Subcutaneous abdominal adipose tissue (tissue), 5 donors: Measurements from ENCODE around the gene SCFD2.
"Not testable (repeated sequence)": the region's sequence is repeated elsewhere in the genome, so short reads cannot be mapped to it uniquely, and the experiment has no call there.

Experiments used
- H3K27ac ChIP-seq: one replicate; pipeline ENCODE4 v1.7.0; 2013; ENCODE audit warnings: low read depth, mild to moderate bottlenecking, inconsistent platforms, low read length, moderate library complexity
- H3K27me3 ChIP-seq, 5 donors: one replicate each; pipeline ENCODE4 v1.7.0; 2013; ENCODE audit warnings: low read length in 5 of 5, inconsistent platforms in 1 of 5; ENCODE audit not compliant: control insufficient read depth in 5 of 5, insufficient read depth in 4 of 5
- H3K36me3 ChIP-seq, 5 donors: one replicate each; pipeline ENCODE4 v1.7.0; 2013; ENCODE audit warnings: low read length in 5 of 5; ENCODE audit not compliant: control insufficient read depth in 5 of 5, insufficient read depth in 5 of 5
- H3K4me1 ChIP-seq, 5 donors: one replicate each; pipeline ENCODE4 v1.7.0; 2013; ENCODE audit warnings: low read length in 5 of 5, mild to moderate bottlenecking in 3 of 5, moderate library complexity in 1 of 5; ENCODE audit not compliant: control insufficient read depth in 5 of 5, insufficient read depth in 5 of 5
- H3K4me3 ChIP-seq, 5 donors: one replicate each; pipeline ENCODE4 v1.7.0; 2013; ENCODE audit warnings: low read length in 5 of 5, low read depth in 1 of 5
- H3K9ac ChIP-seq, 5 donors: one replicate each; pipeline ENCODE4 v1.7.0; 2013; ENCODE audit warnings: low read length in 5 of 5, mild to moderate bottlenecking in 4 of 5, moderate library complexity in 3 of 5
- H3K9me3 ChIP-seq, 5 donors: one replicate each; pipeline ENCODE4 v1.7.0; 2013; ENCODE audit warnings: low read length in 5 of 5; ENCODE audit not compliant: control insufficient read depth in 5 of 5
- donor health status: healthy.
- donor health status: healthy.
- donor health status: healthy.
- donor health status: healthy.
- donor health status: healthy.

The SCFD2 gene

GRCh38 chr4:53032908-53033307 is 333.0 kb downstream of the SCFD2 start:
- not testable (repeated sequence) for H3K27ac ChIP-seq, H3K4me3 ChIP-seq, H3K27me3 ChIP-seq, H3K36me3 ChIP-seq, H3K4me1 ChIP-seq, H3K9me3 ChIP-seq, H3K9ac ChIP-seq

- no peak overlapping the region for H3K9ac ChIP-seq
- H3K4me3 ChIP-seq, result no peak overlapping the region
- H3K27ac ChIP-seq, result no peak overlapping the region
- no peaks in the 10 kb centered on the region for H3K27me3 ChIP-seq
- H3K4me1 ChIP-seq, result peaks cover 0 to 17% (median 7%) of the 10 kb centered on the region in 5 donors
- H3K9me3 ChIP-seq, result no peaks in the 10 kb centered on the region
- H3K36me3 ChIP-seq, result no peaks in the 10 kb centered on the region
Observed at GRCh38 chr4:53026233-53026632, 339.6 kb downstream of the SCFD2 start.

- no peaks in the 10 kb centered on the region for H3K9me3 ChIP-seq
- no peak overlapping the region for H3K9ac ChIP-seq
- peaks cover 0 to 30% (median 20%) of the 10 kb centered on the region in 5 donors for H3K4me1 ChIP-seq
- H3K27me3 ChIP-seq, result no peaks in the 10 kb centered on the region
- no peak overlapping the region for H3K27ac ChIP-seq
- H3K36me3 ChIP-seq, result no peaks in the 10 kb centered on the region
- no peak overlapping the region for H3K4me3 ChIP-seq
Observed at GRCh38 chr4:53023677-53024299, 342.1 kb downstream of the SCFD2 start.

- Histone ChIP-seq H3K9ac (no peak overlapping the region), H3K4me1 (peaks cover 0 to 31% (median 23%) of the 10 kb centered on the region in 5 donors), H3K4me3 (no peak overlapping the region), H3K36me3 (no peaks in the 10 kb centered on the region), H3K27me3 (no peaks in the 10 kb centered on the region), H3K9me3 (no peaks in the 10 kb centered on the region), H3K27ac (no peak overlapping the region)
Observed at GRCh38 chr4:53022513-53023100, 343.3 kb downstream of the SCFD2 start.

- no peaks in the 10 kb centered on the region for H3K9me3 ChIP-seq
- no peak overlapping the region for H3K9ac ChIP-seq
- peaks cover 0 to 31% (median 23%) of the 10 kb centered on the region in 5 donors for H3K4me1 ChIP-seq
- H3K27me3 ChIP-seq, result no peaks in the 10 kb centered on the region
- H3K4me3 ChIP-seq, result no peak overlapping the region
- H3K27ac ChIP-seq, result no peak overlapping the region
- no peaks in the 10 kb centered on the region for H3K36me3 ChIP-seq
Observed at GRCh38 chr4:53021754-53022512, 343.9 kb downstream of the SCFD2 start.

GRCh38 chr4:53019485-53020382 is 346.1 kb downstream of the SCFD2 start:
- Histone ChIP-seq H3K27me3 (no peaks in the 10 kb centered on the region), H3K36me3 (no peaks in the 10 kb centered on the region), H3K9me3 (no peaks in the 10 kb centered on the region), H3K4me1 (peaks cover 0 to 31% (median 23%) of the 10 kb centered on the region in 5 donors), H3K9ac (no peak overlapping the region), H3K4me3 (no peak overlapping the region), H3K27ac (no peak overlapping the region)

GRCh38 chr4:53018471-53018870 is 347.4 kb downstream of the SCFD2 start:
- H3K27me3 ChIP-seq, result no peaks in the 10 kb centered on the region
- no peak overlapping the region for H3K9ac ChIP-seq
- H3K27ac ChIP-seq, result no peak overlapping the region
- no peaks in the 10 kb centered on the region for H3K9me3 ChIP-seq
- no peak overlapping the region for H3K4me3 ChIP-seq
- no peaks in the 10 kb centered on the region for H3K36me3 ChIP-seq
- H3K4me1 ChIP-seq, result peaks cover 0 to 31% (median 26%) of the 10 kb centered on the region in 5 donors

- Histone ChIP-seq H3K27me3 (no peaks in the 10 kb centered on the region), H3K36me3 (no peaks in the 10 kb centered on the region), H3K4me3 (no peak overlapping the region), H3K9ac (no peak overlapping the region), H3K4me1 (peaks cover 0 to 44% (median 27%) of the 10 kb centered on the region in 5 donors), H3K9me3 (no peaks in the 10 kb centered on the region), H3K27ac (no peak overlapping the region)
Observed at GRCh38 chr4:53016099-53016820, 349.6 kb downstream of the SCFD2 start.

- Histone ChIP-seq H3K36me3 (no peaks in the 10 kb centered on the region), H3K27ac (no peak overlapping the region)
Observed at GRCh38 chr4:53015681-53016080, 350.2 kb downstream of the SCFD2 start.

More at GRCh38 chr4:53015681-53016080, 350.2 kb downstream of the SCFD2 start:
- Histone ChIP-seq H3K4me1 (peaks cover 0 to 47% (median 27%) of the 10 kb centered on the region in 5 donors), H3K27me3 (no peaks in the 10 kb centered on the region), H3K9ac (no peak overlapping the region), H3K9me3 (no peaks in the 10 kb centered on the region), H3K4me3 (no peak overlapping the region)
